Panc1 (cell line): Measurements from ENCODE around the gene TYW3.

Experiments used
- POLR2AphosphoS5 ChIP-seq: IDR thresholded peaks from 2 replicates; pipeline ENCODE4 v1.6.1; 2012; ENCODE audit warnings: mild to moderate bottlenecking, low read depth, low read length, moderate library complexity
- SIN3A ChIP-seq: IDR thresholded peaks from 2 replicates; pipeline ENCODE4 v1.6.1; 2012; ENCODE audit warnings: low read depth, mild to moderate bottlenecking, low read length, moderate library complexity, borderline replicate concordance; ENCODE audit not compliant: insufficient read depth
- TCF7L2 ChIP-seq: IDR thresholded peaks from 2 replicates; pipeline ENCODE4 v1.6.1; 2011; ENCODE audit warnings: mild to moderate bottlenecking, low read depth, low read length, inconsistent platforms
- TF ChIP-seq, protein P1 (sequence below): fragments of 450-650 bp; IDR thresholded peaks from 2 replicates; pipeline ENCODE4 v1.5.1; 2017; ENCODE audit warnings: mild to moderate bottlenecking
- TF ChIP-seq, protein P2 (sequence below), 2 experiments: IDR thresholded peaks; 2 replicates each; pipeline ENCODE4 v1.6.1; 2011 to 2012; ENCODE audit warnings: low read depth in 2 of 2, control low read depth in 1 of 2, low read length in 1 of 2, mild to moderate bottlenecking in 1 of 2, moderate library complexity in 1 of 2; ENCODE audit not compliant: insufficient read depth in 1 of 2

DNA sequence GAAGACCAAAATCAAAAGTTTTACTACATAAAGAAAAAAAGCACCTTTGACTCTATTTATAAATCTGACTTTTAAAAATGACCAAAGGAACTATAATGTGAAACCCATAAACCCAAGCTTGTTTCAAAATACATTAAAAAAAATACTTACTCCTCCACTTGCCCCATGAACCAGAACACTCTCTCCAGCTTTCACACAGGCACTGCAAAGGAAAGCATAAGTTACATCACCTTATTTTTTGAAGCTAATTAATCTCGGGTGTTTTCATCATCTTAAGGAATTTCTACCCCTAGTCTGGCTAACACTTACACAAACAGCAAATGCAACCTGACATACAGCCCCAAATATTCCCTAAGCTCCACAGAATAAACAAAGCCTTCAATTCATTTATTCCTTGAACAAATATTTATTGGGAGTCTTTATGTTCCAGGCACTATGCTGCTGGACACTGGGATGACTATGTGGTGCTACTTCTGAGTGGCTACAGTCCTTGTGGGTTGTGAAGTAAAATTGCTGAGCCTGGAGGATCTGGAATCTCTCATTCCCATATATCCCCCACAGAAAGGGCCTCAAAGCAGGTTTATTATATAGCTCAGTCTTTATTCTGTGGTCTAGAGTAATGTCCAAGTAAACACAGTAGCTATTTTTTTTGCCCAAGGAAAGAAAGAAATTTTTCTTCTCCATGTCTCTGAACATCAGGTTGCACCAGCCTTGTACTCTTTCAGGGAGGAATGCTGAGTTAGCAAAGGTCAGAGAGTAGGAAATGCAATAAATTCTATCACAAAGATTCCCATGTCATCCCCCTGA lies 18.3 kb upstream of the TYW3 start:
- TF ChIP-seq, protein P1, sequence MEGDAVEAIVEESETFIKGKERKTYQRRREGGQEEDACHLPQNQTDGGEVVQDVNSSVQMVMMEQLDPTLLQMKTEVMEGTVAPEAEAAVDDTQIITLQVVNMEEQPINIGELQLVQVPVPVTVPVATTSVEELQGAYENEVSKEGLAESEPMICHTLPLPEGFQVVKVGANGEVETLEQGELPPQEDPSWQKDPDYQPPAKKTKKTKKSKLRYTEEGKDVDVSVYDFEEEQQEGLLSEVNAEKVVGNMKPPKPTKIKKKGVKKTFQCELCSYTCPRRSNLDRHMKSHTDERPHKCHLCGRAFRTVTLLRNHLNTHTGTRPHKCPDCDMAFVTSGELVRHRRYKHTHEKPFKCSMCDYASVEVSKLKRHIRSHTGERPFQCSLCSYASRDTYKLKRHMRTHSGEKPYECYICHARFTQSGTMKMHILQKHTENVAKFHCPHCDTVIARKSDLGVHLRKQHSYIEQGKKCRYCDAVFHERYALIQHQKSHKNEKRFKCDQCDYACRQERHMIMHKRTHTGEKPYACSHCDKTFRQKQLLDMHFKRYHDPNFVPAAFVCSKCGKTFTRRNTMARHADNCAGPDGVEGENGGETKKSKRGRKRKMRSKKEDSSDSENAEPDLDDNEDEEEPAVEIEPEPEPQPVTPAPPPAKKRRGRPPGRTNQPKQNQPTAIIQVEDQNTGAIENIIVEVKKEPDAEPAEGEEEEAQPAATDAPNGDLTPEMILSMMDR = no peak
- TF ChIP-seq TCF7L2 = no peak
- TF ChIP-seq POLR2AphosphoS5 = no peak
- TF ChIP-seq, protein P2, sequence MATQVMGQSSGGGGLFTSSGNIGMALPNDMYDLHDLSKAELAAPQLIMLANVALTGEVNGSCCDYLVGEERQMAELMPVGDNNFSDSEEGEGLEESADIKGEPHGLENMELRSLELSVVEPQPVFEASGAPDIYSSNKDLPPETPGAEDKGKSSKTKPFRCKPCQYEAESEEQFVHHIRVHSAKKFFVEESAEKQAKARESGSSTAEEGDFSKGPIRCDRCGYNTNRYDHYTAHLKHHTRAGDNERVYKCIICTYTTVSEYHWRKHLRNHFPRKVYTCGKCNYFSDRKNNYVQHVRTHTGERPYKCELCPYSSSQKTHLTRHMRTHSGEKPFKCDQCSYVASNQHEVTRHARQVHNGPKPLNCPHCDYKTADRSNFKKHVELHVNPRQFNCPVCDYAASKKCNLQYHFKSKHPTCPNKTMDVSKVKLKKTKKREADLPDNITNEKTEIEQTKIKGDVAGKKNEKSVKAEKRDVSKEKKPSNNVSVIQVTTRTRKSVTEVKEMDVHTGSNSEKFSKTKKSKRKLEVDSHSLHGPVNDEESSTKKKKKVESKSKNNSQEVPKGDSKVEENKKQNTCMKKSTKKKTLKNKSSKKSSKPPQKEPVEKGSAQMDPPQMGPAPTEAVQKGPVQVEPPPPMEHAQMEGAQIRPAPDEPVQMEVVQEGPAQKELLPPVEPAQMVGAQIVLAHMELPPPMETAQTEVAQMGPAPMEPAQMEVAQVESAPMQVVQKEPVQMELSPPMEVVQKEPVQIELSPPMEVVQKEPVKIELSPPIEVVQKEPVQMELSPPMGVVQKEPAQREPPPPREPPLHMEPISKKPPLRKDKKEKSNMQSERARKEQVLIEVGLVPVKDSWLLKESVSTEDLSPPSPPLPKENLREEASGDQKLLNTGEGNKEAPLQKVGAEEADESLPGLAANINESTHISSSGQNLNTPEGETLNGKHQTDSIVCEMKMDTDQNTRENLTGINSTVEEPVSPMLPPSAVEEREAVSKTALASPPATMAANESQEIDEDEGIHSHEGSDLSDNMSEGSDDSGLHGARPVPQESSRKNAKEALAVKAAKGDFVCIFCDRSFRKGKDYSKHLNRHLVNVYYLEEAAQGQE (IDR thresholded peaks at IDR 0.05; ENCODE audit: insufficient read depth in 1 of 2, low read depth in 2 of 2, low read length in 1 of 2) = no peak
- TF ChIP-seq SIN3A = no peak
